ENCODE data around the gene RAP2B. TPM values are rescaled to one million over a fixed set of nuclear protein-coding genes. Genes with fewer than 3 reads are reported as not detected.

RAP2B gene
- total and polyA plus RNA-seq, 12 donors, result 2.6 to 25.1 (median 10.9) TPM

DNA sequence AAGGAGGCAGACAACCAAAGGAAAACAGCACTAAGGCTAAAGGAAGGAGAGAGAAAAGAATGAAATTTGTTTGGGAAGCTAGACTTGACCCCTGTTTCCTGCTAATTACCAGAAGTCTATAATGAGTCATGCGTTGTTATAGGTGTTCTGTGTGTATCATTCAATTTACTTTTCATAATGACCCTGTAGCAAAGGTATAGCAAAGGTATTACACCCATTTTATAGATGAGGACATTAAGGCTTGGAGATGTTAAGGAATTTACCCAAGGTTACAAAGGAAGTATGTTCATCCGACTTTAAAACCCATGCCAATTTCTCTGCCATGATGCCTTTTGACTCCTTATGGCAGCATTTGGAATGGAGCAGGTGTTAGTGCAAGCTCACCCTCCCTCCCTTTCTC, 54.9 kb downstream of the RAP2B start:
- no peak overlapping the region for H3K27ac ChIP-seq
- H3K9me3 ChIP-seq (replicated peaks in 1 of 3), result no peaks in the 10 kb centered on the region
- intact Hi-C loops (cut with DNase I), result no loop called here
- no peak overlapping the region for H3K4me3 ChIP-seq
- H3K4me1 ChIP-seq (replicated peaks in 1 of 2), result peaks cover 0 to 7% of the 10 kb centered on the region in 2 donors
- no peaks in the 10 kb centered on the region for H3K36me3 ChIP-seq (replicated peaks in 1 of 2)
- no peaks in the 10 kb centered on the region for H3K27me3 ChIP-seq
- 69 to 82% (median 77%) methylated on average over 2 of the region's 2 CpGs for WGBS, 4 donors
- DNase-seq, result no peak
- no peak for TF ChIP-seq POLR2A (IDR thresholded peaks at IDR 0.05)
- TF ChIP-seq CTCF (IDR thresholded peaks at IDR 0.05), result no peak

DNA sequence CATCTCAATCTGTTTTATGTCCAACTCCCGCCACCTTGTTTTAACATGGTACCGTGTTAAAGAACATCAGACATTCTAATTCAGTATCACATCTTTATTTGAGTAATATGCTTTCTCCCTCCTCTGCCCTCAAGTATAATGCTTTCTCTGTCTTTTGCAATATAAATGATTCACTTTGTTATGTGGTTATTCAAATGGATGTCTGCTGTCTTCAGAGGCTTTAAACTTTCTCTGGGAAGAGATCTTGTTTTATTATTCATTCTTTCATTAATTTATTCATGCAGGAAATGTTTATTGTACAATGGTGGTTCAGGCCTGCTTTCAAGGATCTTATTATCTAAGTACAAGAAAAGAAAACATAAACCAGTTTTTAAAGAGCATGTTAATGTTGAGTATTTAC, 57.1 kb downstream of the RAP2B start:
- TF ChIP-seq CTCF (IDR thresholded peaks at IDR 0.05), result no peak
- no peak for TF ChIP-seq POLR2A (IDR thresholded peaks at IDR 0.05)
- no peak for DNase-seq
- H3K27me3 ChIP-seq, result no peaks in the 10 kb centered on the region
- intact Hi-C loops (cut with DNase I), result no loop called here
- no peak overlapping the region for H3K4me3 ChIP-seq
- 68 to 86% (median 82%) methylated on average over 2 of the region's 2 CpGs for WGBS, 4 donors
- peaks cover 0 to 7% of the 10 kb centered on the region in 2 donors for H3K4me1 ChIP-seq (replicated peaks in 1 of 2)
- no peak overlapping the region for H3K27ac ChIP-seq
- H3K36me3 ChIP-seq (replicated peaks in 1 of 2), result no peaks in the 10 kb centered on the region
- H3K9me3 ChIP-seq (replicated peaks in 1 of 3), result no peaks in the 10 kb centered on the region
